ENCODE data around the gene ARID1B.
A peak's percentile ranks its signal among the peaks of the same experiment; 100 is the strongest.

Gene ARID1B

DNA sequence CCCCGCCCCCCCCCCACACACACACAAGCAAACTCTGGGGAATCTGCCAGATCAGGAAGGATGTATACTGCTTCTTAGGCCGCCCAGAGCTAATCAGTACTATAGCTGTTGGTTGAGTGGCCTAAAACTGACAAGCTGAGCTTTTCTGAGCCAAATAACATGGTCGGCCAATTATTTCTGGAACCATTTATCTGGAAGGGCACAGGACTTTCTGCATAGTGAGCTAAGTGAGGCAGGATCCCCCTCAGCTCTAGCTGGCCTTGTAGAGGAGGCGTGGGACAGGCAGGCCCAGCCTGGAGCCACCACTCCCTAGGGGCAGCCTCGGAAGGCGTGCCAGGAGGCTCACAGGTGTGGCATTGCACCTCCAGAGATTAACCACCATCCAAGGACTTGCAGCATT is 346.1 kb downstream of the ARID1B start:
- DNase-seq (ENCODE audit: low spot score in 2 of 2) (no peak), ATAC-seq (ENCODE audit: low read depth) (no peak)
- Mint-ChIP-seq H3K9me3 (no peaks in the 10 kb centered on the region), H3K27ac (no peak overlapping the region), H3K27me3 (no peaks in the 10 kb centered on the region), H3K4me1 (peaks cover 12% of the 10 kb centered on the region), H3K36me3 (peaks cover 15% of the 10 kb centered on the region), H3K4me3 (no peak overlapping the region)

GRCh38 chr6:157124485-157125254 is 347.5 kb downstream of the ARID1B start:
- H3K27me3 Mint-ChIP-seq = no peaks in the 10 kb centered on the region
- no peak overlapping the region for H3K27ac Mint-ChIP-seq

GRCh38 chr6:157125531-157125930 is 348.4 kb downstream of the ARID1B start:
- no peak for DNase-seq (ENCODE audit: low spot score in 2 of 2)

More at GRCh38 chr6:157124485-157125254, 347.5 kb downstream of the ARID1B start:
- ATAC-seq (ENCODE audit: low read depth) = no peak
- Mint-ChIP-seq H3K4me3 (no peak overlapping the region), H3K36me3 (peaks cover 12% of the 10 kb centered on the region), H3K4me1 (peaks cover 14% of the 10 kb centered on the region), H3K9me3 (no peaks in the 10 kb centered on the region)
- DNase-seq (ENCODE audit: low spot score in 2 of 2) = no peak

GRCh38 chr6:157126183-157127098 is 349.3 kb downstream of the ARID1B start:
- Mint-ChIP-seq H3K9me3 (no peaks in the 10 kb centered on the region), H3K4me1 (peaks cover 10% of the 10 kb centered on the region), H3K27me3 (no peaks in the 10 kb centered on the region), H3K27ac (no peak overlapping the region), H3K36me3 (peaks cover 9% of the 10 kb centered on the region), H3K4me3 (no peak overlapping the region)
- no peak for DNase-seq (ENCODE audit: low spot score in 2 of 2)
- no peak for ATAC-seq (ENCODE audit: low read depth)

More at GRCh38 chr6:157125531-157125930, 348.4 kb downstream of the ARID1B start:
- H3K4me3 Mint-ChIP-seq = no peak overlapping the region
- H3K4me1 Mint-ChIP-seq = peaks cover 12% of the 10 kb centered on the region
- H3K27ac Mint-ChIP-seq = no peak overlapping the region
- no peak for ATAC-seq (ENCODE audit: low read depth)
- peaks cover 6% of the 10 kb centered on the region for H3K36me3 Mint-ChIP-seq
- no peaks in the 10 kb centered on the region for H3K9me3 Mint-ChIP-seq
- H3K27me3 Mint-ChIP-seq = no peaks in the 10 kb centered on the region

- ATAC-seq (ENCODE audit: low read depth) = no peak
- Mint-ChIP-seq H3K27me3 (no peaks in the 10 kb centered on the region), H3K4me1 (peaks cover 10% of the 10 kb centered on the region), H3K27ac (peak overlapping the region; percentile 45), H3K9me3 (no peaks in the 10 kb centered on the region), H3K36me3 (peaks cover 13% of the 10 kb centered on the region), H3K4me3 (no peak overlapping the region)
- no peak for DNase-seq (ENCODE audit: low spot score in 2 of 2)
These were observed 351.1 kb downstream of the ARID1B start for GRCh38 chr6:157128235-157128775.

GRCh38 chr6:157131250-157131649 is 354.1 kb downstream of the ARID1B start:
- Mint-ChIP-seq H3K27ac (no peak overlapping the region), H3K4me1 (peaks cover 10% of the 10 kb centered on the region), H3K27me3 (no peaks in the 10 kb centered on the region), H3K9me3 (no peaks in the 10 kb centered on the region), H3K36me3 (peaks cover 26% of the 10 kb centered on the region), H3K4me3 (no peak overlapping the region)
- ATAC-seq (ENCODE audit: low read depth) (no peak), DNase-seq (ENCODE audit: low spot score in 2 of 2) (no peak)

DNA sequence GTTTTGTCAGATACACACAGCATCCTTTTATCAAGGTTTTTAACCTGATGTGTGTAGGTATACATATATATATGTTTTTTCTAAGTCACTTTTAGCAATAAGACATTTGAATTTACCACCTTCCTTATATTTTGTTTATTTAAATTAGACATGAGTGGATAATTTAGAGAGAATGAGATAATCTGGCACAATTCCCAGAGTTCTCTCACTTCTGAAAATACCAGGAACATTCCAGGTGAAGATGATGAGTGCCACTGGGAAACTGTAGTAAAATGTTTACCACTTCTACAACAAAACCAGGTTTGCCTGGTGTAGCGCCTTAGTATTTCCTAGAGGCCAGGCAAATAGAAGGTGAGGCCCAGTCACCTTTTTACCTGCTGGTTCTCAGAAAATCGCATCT is 356.7 kb downstream of the ARID1B start:
- no peaks in the 10 kb centered on the region for H3K9me3 Mint-ChIP-seq
- ATAC-seq (ENCODE audit: low read depth) = no peak

DNA sequence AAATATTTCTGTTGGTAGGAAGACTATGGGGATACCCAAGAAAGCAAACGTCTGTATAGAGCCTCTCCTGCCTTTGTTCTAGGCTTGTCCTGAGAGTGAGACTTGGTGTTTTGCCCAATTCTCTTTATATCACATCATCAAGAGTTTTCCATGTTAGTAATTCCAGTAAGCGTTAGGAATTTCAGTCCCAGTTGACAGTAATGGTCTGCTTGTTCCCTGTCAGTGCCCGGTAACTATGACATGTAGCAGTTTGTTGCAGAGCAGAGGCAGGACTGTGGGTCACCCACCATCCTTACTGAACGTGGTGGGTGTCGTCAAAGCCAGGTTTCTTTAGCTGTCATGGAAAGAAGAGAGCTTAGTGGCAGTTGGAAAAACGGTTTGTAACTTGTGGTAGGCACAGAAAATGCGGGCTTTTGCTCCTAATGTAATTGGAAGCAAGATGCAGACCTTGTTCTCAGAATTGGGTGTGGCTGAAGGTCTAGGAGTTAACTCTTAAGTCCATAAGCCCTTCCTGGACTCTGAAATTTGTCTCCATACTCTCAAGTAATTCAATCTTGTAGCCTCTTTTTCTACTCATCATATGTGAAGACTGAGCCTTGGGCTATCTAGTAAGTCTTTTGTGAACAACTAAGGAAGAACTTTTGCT is 357.3 kb downstream of the ARID1B start:
- no peak overlapping the region for H3K4me3 Mint-ChIP-seq
- H3K27me3 Mint-ChIP-seq = no peaks in the 10 kb centered on the region
- DNase-seq (ENCODE audit: low spot score in 2 of 2) (no peak), ATAC-seq (ENCODE audit: low read depth) (no peak)
- no peaks in the 10 kb centered on the region for H3K9me3 Mint-ChIP-seq
- peaks cover 3% of the 10 kb centered on the region for H3K4me1 Mint-ChIP-seq
- peaks cover 24% of the 10 kb centered on the region for H3K36me3 Mint-ChIP-seq
- no peak overlapping the region for H3K27ac Mint-ChIP-seq

More for the DNA sequence above, 356.7 kb downstream of the ARID1B start:
- Mint-ChIP-seq H3K4me3 (no peak overlapping the region), H3K36me3 (peaks cover 26% of the 10 kb centered on the region), H3K27me3 (no peaks in the 10 kb centered on the region), H3K27ac (no peak overlapping the region), H3K4me1 (peaks cover 6% of the 10 kb centered on the region)
- DNase-seq (ENCODE audit: low spot score in 2 of 2) = no peak

DNA sequence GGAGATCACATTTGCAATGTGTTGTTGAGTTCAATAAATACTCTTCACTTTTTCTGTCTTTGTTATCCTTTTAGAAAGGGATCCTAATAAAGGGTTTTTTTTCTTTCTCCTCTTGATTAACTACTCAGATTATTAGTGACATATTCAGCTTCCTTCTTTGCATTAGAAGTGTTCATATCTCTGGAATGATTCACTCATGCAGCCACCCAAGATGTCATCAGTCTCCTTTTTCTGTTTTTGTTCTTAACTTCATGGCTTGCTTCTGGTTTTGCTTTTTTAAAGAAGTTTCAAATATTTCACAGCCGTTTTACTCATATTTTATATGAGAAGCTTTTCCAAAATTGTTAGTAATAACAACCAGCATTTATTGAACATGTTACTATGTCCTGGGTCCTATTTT is 358.5 kb downstream of the ARID1B start:
- H3K27me3 Mint-ChIP-seq = no peaks in the 10 kb centered on the region
- H3K4me3 Mint-ChIP-seq = no peak overlapping the region
- H3K36me3 Mint-ChIP-seq = peaks cover 26% of the 10 kb centered on the region
- ATAC-seq (ENCODE audit: low read depth) = no peak
- H3K4me1 Mint-ChIP-seq = peaks cover 5% of the 10 kb centered on the region
- no peak overlapping the region for H3K27ac Mint-ChIP-seq
- no peak for DNase-seq (ENCODE audit: low spot score in 2 of 2)
- no peaks in the 10 kb centered on the region for H3K9me3 Mint-ChIP-seq

- Mint-ChIP-seq H3K36me3 (peaks cover 23% of the 10 kb centered on the region), H3K4me3 (no peak overlapping the region), H3K4me1 (peaks cover 2% of the 10 kb centered on the region), H3K27ac (peak overlapping the region; percentile 23), H3K9me3 (no peaks in the 10 kb centered on the region), H3K27me3 (no peaks in the 10 kb centered on the region)
- no peak for DNase-seq (ENCODE audit: low spot score in 2 of 2)
- no peak for ATAC-seq (ENCODE audit: low read depth)
These were observed 360.3 kb downstream of the ARID1B start for GRCh38 chr6:157137501-157137900.

GRCh38 chr6:157139054-157139708 is 362.0 kb downstream of the ARID1B start:
- Mint-ChIP-seq H3K36me3 (peaks cover 23% of the 10 kb centered on the region), H3K4me3 (no peak overlapping the region), H3K4me1 (peaks cover 5% of the 10 kb centered on the region), H3K27me3 (no peaks in the 10 kb centered on the region), H3K9me3 (no peaks in the 10 kb centered on the region), H3K27ac (no peak overlapping the region)
- ATAC-seq (ENCODE audit: low read depth) = no peak
- no peak for DNase-seq (ENCODE audit: low spot score in 2 of 2)

- peaks cover 7% of the 10 kb centered on the region for H3K4me1 Mint-ChIP-seq
- DNase-seq (ENCODE audit: low spot score in 2 of 2) (no peak), ATAC-seq (ENCODE audit: low read depth) (no peak)
- no peak overlapping the region for H3K4me3 Mint-ChIP-seq
- H3K9me3 Mint-ChIP-seq = no peaks in the 10 kb centered on the region
- H3K36me3 Mint-ChIP-seq = peaks cover 16% of the 10 kb centered on the region
- H3K27ac Mint-ChIP-seq = no peak overlapping the region
- no peaks in the 10 kb centered on the region for H3K27me3 Mint-ChIP-seq
These were observed 366.2 kb downstream of the ARID1B start for GRCh38 chr6:157143171-157143889.
